CD8-positive, alpha-beta memory T cell (primary cell): ENCODE measurements around the gene ITGAL. TPM values are rescaled to one million over a fixed set of nuclear protein-coding genes. Genes with fewer than 3 reads are reported as not detected.

Source experiments
- CTCF ChIA-PET: fragments of 350-600 bp; sonication (Branson Sonifier 250); formaldehyde crosslinking; loops from one replicate; lab custom pipeline; 2021; ENCODE audit warnings: antibody characterized with exemption; lab: Charles Lee
- POLR2A ChIA-PET: fragments of 350-600 bp; sonication (Branson Sonifier 250); formaldehyde crosslinking; loops from one replicate; lab custom pipeline; 2021; ENCODE audit warnings: antibody characterized with exemption; lab: Charles Lee
- DNase-seq, 5 donors: peaks; one replicate each; pipeline versions ENCODE4 v3.0.0 to v3.0.0-alpha.2; 2020 to 2022; ENCODE audit warnings: mixed read lengths in 1 of 5
- H3K27ac ChIP-seq: one replicate; pipeline ENCODE4 v1.7.0; 2013; ENCODE audit warnings: low read depth, mild to moderate bottlenecking, low read length, moderate library complexity
- H3K27me3 ChIP-seq: 2 replicates; pipeline ENCODE4 v1.7.0; 2013; ENCODE audit warnings: low read length, mild to moderate bottlenecking; ENCODE audit not compliant: insufficient read depth, poor library complexity, severe bottlenecking
- H3K36me3 ChIP-seq: 2 replicates; pipeline ENCODE4 v1.7.0; 2013; ENCODE audit warnings: mild to moderate bottlenecking, low read length, moderate library complexity; ENCODE audit not compliant: insufficient read depth
- H3K4me1 ChIP-seq: 2 replicates; pipeline ENCODE4 v1.7.0; 2013; ENCODE audit warnings: mild to moderate bottlenecking, low read length, moderate library complexity; ENCODE audit not compliant: insufficient read depth
- H3K4me3 ChIP-seq: 2 replicates; pipeline ENCODE4 v1.7.0; 2013; ENCODE audit warnings: mild to moderate bottlenecking, low read length
- H3K9me3 ChIP-seq: 2 replicates; pipeline ENCODE4 v1.7.0; 2013; ENCODE audit warnings: mild to moderate bottlenecking, low read length
- H3K27ac Mint-ChIP-seq, 8 donors: one replicate each; pipeline ENCODE4 v1.8.0; 2020 to 2021; ENCODE audit warnings: mixed read lengths in 8 of 8, mild to moderate bottlenecking in 6 of 8, inconsistent platforms in 3 of 8, moderate library complexity in 3 of 8
- H3K27me3 Mint-ChIP-seq, 2 donors: one replicate each; pipeline ENCODE4 v1.8.0; 2020 to 2021; ENCODE audit warnings: mixed read lengths in 2 of 2, mild to moderate bottlenecking in 1 of 2, moderate library complexity in 1 of 2
- H3K36me3 Mint-ChIP-seq, 3 donors: one replicate each; pipeline ENCODE4 v1.8.0; 2020 to 2021; ENCODE audit warnings: mixed read lengths in 3 of 3, inconsistent platforms in 1 of 3, mild to moderate bottlenecking in 1 of 3
- H3K4me1 Mint-ChIP-seq, 3 donors: one replicate each; pipeline ENCODE4 v1.8.0; 2020 to 2021; ENCODE audit warnings: mixed read lengths in 3 of 3, inconsistent platforms in 1 of 3, mild to moderate bottlenecking in 1 of 3
- H3K4me3 Mint-ChIP-seq, 7 donors: one replicate each; pipeline ENCODE4 v1.8.0; 2020 to 2021; ENCODE audit warnings: mixed read lengths in 7 of 7, mild to moderate bottlenecking in 6 of 7, moderate library complexity in 4 of 7, inconsistent platforms in 2 of 7
- H3K9me3 Mint-ChIP-seq, 5 donors: one replicate each; pipeline ENCODE4 v1.8.0; 2020 to 2022; ENCODE audit warnings: mixed read lengths in 5 of 5, mild to moderate bottlenecking in 3 of 5, moderate library complexity in 2 of 5, inconsistent platforms in 1 of 5
- polyA plus RNA-seq: library from polyadenylated mRNA; unstranded; fragments of 300-500 nt; fragmentation: Illumina TruSeq; gene quantifications from one replicate; pipeline ENCODE4 v1.2.3, GENCODE V29; 2021
- total RNA-seq, 2 experiments: library from RNA; stranded (reverse); gene quantifications; one replicate each; pipeline ENCODE4 v1.2.3, GENCODE V29; 2021

ITGAL gene
- total and polyA plus RNA-seq, 3 experiments from 2014 or later, result 256 to 363 (median 333) TPM

GRCh38 chr16:30510376-30510938, 37.9 kb downstream of the ITGAL start:
- CTCF ChIA-PET, result interaction anchor here (1.3 kb wide), 1 partner anchor 81 kb away, joined by 5 read pairs; the partner anchor contains the start of gene DCTPP1
- Histone ChIP-seq H3K4me3 (no peak overlapping the region), H3K4me1 (no peaks in the 10 kb centered on the region), H3K36me3 (peaks cover 66% of the 10 kb centered on the region), H3K27me3 (no peaks in the 10 kb centered on the region), H3K9me3 (no peaks in the 10 kb centered on the region), H3K27ac (peak overlapping the region; percentile 2)
- DNase-seq, result no peak
- POLR2A ChIA-PET, result interaction anchor here (0.6 to 0.8 kb wide), 2 partner anchors 29 to 95 kb away, joined by 3 to 6 read pairs; no protein-coding TSS in a partner anchor
- H3K9me3 Mint-ChIP-seq, result no peaks in the 10 kb centered on the region
- peak overlapping the region in 6 of 8 donors; percentile 32 to 96 (median 55) for H3K27ac Mint-ChIP-seq
- peaks cover 20 to 84% (median 28%) of the 10 kb centered on the region in 3 donors for H3K36me3 Mint-ChIP-seq
- no peaks in the 10 kb centered on the region for H3K27me3 Mint-ChIP-seq
- peaks cover 4 to 25% (median 13%) of the 10 kb centered on the region in 3 donors for H3K4me1 Mint-ChIP-seq
- H3K4me3 Mint-ChIP-seq, result no peak overlapping the region

GRCh38 chr16:30511509-30511908, 39.0 kb downstream of the ITGAL start:
- Histone ChIP-seq H3K36me3 (peaks cover 73% of the 10 kb centered on the region), H3K27me3 (no peaks in the 10 kb centered on the region), H3K4me3 (no peak overlapping the region), H3K9me3 (no peaks in the 10 kb centered on the region), H3K4me1 (no peaks in the 10 kb centered on the region), H3K27ac (no peak overlapping the region)
- H3K27me3 Mint-ChIP-seq, result no peaks in the 10 kb centered on the region
- peaks cover 5 to 26% (median 13%) of the 10 kb centered on the region in 3 donors for H3K4me1 Mint-ChIP-seq
- H3K27ac Mint-ChIP-seq, result peak overlapping the region in 5 of 8 donors; percentile 17 to 74 (median 66)
- POLR2A ChIA-PET, result interaction anchor here (1.3 kb wide), 1 partner anchor 35 kb away, joined by 5 read pairs; no protein-coding TSS in a partner anchor
- no peaks in the 10 kb centered on the region for H3K9me3 Mint-ChIP-seq
- no peak for DNase-seq
- H3K4me3 Mint-ChIP-seq, result no peak overlapping the region
- CTCF ChIA-PET, result interaction anchor here (0.7 to 1.1 kb wide), 2 partner anchors 81 to 115 kb away, joined by 3 to 4 read pairs; partner anchors contain the start of gene DCTPP1
- H3K36me3 Mint-ChIP-seq, result peaks cover 19 to 87% (median 29%) of the 10 kb centered on the region in 3 donors

- Mint-ChIP-seq H3K4me1 (peaks cover 14 to 37% (median 24%) of the 10 kb centered on the region in 3 donors), H3K4me3 (no peak overlapping the region), H3K9me3 (no peaks in the 10 kb centered on the region), H3K27me3 (peaks cover 0 to 1% of the 10 kb centered on the region in 2 donors), H3K36me3 (peaks cover 30 to 96% (median 38%) of the 10 kb centered on the region in 3 donors), H3K27ac (peak overlapping the region in 7 of 8 donors; percentile 39 to 91 (median 79))
- no peaks in the 10 kb centered on the region for H3K4me1 ChIP-seq
- DNase-seq, result no peak
- H3K4me3 ChIP-seq, result no peak overlapping the region
- no peaks in the 10 kb centered on the region for H3K9me3 ChIP-seq
- H3K27ac ChIP-seq, result no peak overlapping the region
- ChIA-PET CTCF (interaction anchor here (2.0 kb wide), 1 partner anchor 85 kb away, joined by 6 read pairs; the partner anchor contains the start of gene DCTPP1), POLR2A (interaction anchor here (0.7 to 1.0 kb wide), 3 partner anchors 14 to 43 kb away, joined by 3 to 11 read pairs (median 3); partner anchors contain the start of gene ZNF764)
- H3K27me3 ChIP-seq, result no peaks in the 10 kb centered on the region
- peaks cover 84% of the 10 kb centered on the region for H3K36me3 ChIP-seq
Observed at GRCh38 chr16:30515275-30515674, 42.7 kb downstream of the ITGAL start.

GRCh38 chr16:30518552-30518951, 46.0 kb downstream of the ITGAL start:
- Mint-ChIP-seq H3K36me3 (peaks cover 13 to 84% (median 16%) of the 10 kb centered on the region in 3 donors), H3K27ac (peak overlapping the region in 5 of 8 donors; percentile 42 to 93 (median 52)), H3K27me3 (peaks cover 0 to 1% of the 10 kb centered on the region in 2 donors), H3K4me1 (peaks cover 13 to 31% (median 20%) of the 10 kb centered on the region in 3 donors), H3K9me3 (no peaks in the 10 kb centered on the region), H3K4me3 (peak overlapping the region in 1 of 7 donors; percentile 28)
- H3K36me3 ChIP-seq, result peaks cover 55% of the 10 kb centered on the region
- H3K27ac ChIP-seq, result no peak overlapping the region
- no peaks in the 10 kb centered on the region for H3K27me3 ChIP-seq
- no peaks in the 10 kb centered on the region for H3K9me3 ChIP-seq
- CTCF ChIA-PET, result interaction anchor here (1.2 to 1.5 kb wide), 2 partner anchors 17 to 39 kb away, joined by 3 to 4 read pairs; no protein-coding TSS in a partner anchor
- H3K4me3 ChIP-seq, result no peak overlapping the region
- no peaks in the 10 kb centered on the region for H3K4me1 ChIP-seq
- POLR2A ChIA-PET, result interaction anchor here (0.6 to 1.7 kb wide), 4 partner anchors 9 to 59 kb away, joined by 3 to 6 read pairs (median 4); no protein-coding TSS in a partner anchor
- no peak for DNase-seq

GRCh38 chr16:30519120-30520049, 46.8 kb downstream of the ITGAL start:
- no peaks in the 10 kb centered on the region for H3K9me3 Mint-ChIP-seq
- H3K27me3 ChIP-seq, result no peaks in the 10 kb centered on the region
- H3K4me1 ChIP-seq, result no peaks in the 10 kb centered on the region
- peaks cover 51% of the 10 kb centered on the region for H3K36me3 ChIP-seq
- H3K4me1 Mint-ChIP-seq, result peaks cover 13 to 29% (median 20%) of the 10 kb centered on the region in 3 donors
- ChIA-PET POLR2A (interaction anchor here (1.2 kb wide), 1 partner anchor 40 kb away, joined by 6 read pairs; no protein-coding TSS in a partner anchor), CTCF (interaction anchor here (0.8 to 1.5 kb wide), 3 partner anchors 9 to 38 kb away, joined by 3 to 4 read pairs (median 3); no protein-coding TSS in a partner anchor)
- peak in 1 of 5 donors; percentile 16 for DNase-seq
- no peak overlapping the region for H3K4me3 ChIP-seq
- peak overlapping the region; percentile 20 to 94 (median 65) for H3K27ac Mint-ChIP-seq
- no peaks in the 10 kb centered on the region for H3K9me3 ChIP-seq
- H3K36me3 Mint-ChIP-seq, result peaks cover 11 to 77% (median 13%) of the 10 kb centered on the region in 3 donors
- no peak overlapping the region for H3K27ac ChIP-seq
- peak overlapping the region in 5 of 7 donors; percentile 8 to 59 (median 15) for H3K4me3 Mint-ChIP-seq
- H3K27me3 Mint-ChIP-seq, result peaks cover 0 to 1% of the 10 kb centered on the region in 2 donors

- H3K9me3 Mint-ChIP-seq, result no peaks in the 10 kb centered on the region
- no peaks in the 10 kb centered on the region for H3K9me3 ChIP-seq
- H3K36me3 ChIP-seq, result peaks cover 34% of the 10 kb centered on the region
- DNase-seq, result no peak
- H3K27ac Mint-ChIP-seq, result peak overlapping the region in 1 of 8 donors; percentile 11
- peaks cover 6% of the 10 kb centered on the region for H3K4me1 ChIP-seq
- H3K4me3 ChIP-seq, result no peak overlapping the region
- H3K27me3 ChIP-seq, result no peaks in the 10 kb centered on the region
- peaks cover 0 to 1% of the 10 kb centered on the region in 2 donors for H3K27me3 Mint-ChIP-seq
- POLR2A ChIA-PET, result interaction anchor here (4.3 kb wide), 1 partner anchor 13 kb away, joined by 18 read pairs; the partner anchor contains the start of gene ZNF747
- H3K36me3 Mint-ChIP-seq, result peaks cover 9 to 58% (median 11%) of the 10 kb centered on the region in 3 donors
- CTCF ChIA-PET, result no interaction called here
- no peak overlapping the region for H3K27ac ChIP-seq
- H3K4me3 Mint-ChIP-seq, result no peak overlapping the region
- peaks cover 12 to 29% (median 25%) of the 10 kb centered on the region in 3 donors for H3K4me1 Mint-ChIP-seq
Observed at GRCh38 chr16:30521476-30521872, 48.9 kb downstream of the ITGAL start.
